UCSD-AML1 (cell line): ENCODE measurements around the gene TTC21A.

ENCODE experiments used
- DNase-seq: peaks from one replicate; lab custom pipeline; 2025; ENCODE audit not compliant: unreplicated experiment; lab: John Stamatoyannopoulos, UW

The TTC21A gene

GRCh38 chr3:39136533-39137434, 29.3 kb downstream of the TTC21A start:
- no peak for DNase-seq

- no peak for DNase-seq
Observed at GRCh38 chr3:39137435-39137936, 30.0 kb downstream of the TTC21A start.

- no peak for DNase-seq
Observed at GRCh38 chr3:39137991-39138803, 30.7 kb downstream of the TTC21A start.

GRCh38 chr3:39138804-39139415, 31.4 kb downstream of the TTC21A start:
- no peak for DNase-seq

- DNase-seq, result no peak
Observed at GRCh38 chr3:39139442-39139841, 32.0 kb downstream of the TTC21A start.

GRCh38 chr3:39140341-39140971, 33.0 kb downstream of the TTC21A start:
- no peak for DNase-seq

- no peak for DNase-seq
Observed at GRCh38 chr3:39141171-39141995, 33.9 kb downstream of the TTC21A start.

- no peak for DNase-seq
Observed at GRCh38 chr3:39142067-39142466, 34.6 kb downstream of the TTC21A start.

GRCh38 chr3:39143051-39143885, 35.8 kb downstream of the TTC21A start:
- DNase-seq, result no peak

- no peak for DNase-seq
Observed at GRCh38 chr3:39144095-39144747, 36.7 kb downstream of the TTC21A start.

- no peak for DNase-seq
Observed at GRCh38 chr3:39144748-39145380, 37.4 kb downstream of the TTC21A start.

GRCh38 chr3:39146083-39146501, 38.6 kb downstream of the TTC21A start:
- no peak for DNase-seq

GRCh38 chr3:39146611-39147591, 39.4 kb downstream of the TTC21A start:
- DNase-seq, result peak; percentile 83

GRCh38 chr3:39147711-39148434, 40.4 kb downstream of the TTC21A start:
- DNase-seq, result peak; percentile 83

GRCh38 chr3:39148435-39149058, 41.1 kb downstream of the TTC21A start:
- no peak for DNase-seq

- no peak for DNase-seq
Observed at GRCh38 chr3:39149059-39149455, 41.6 kb downstream of the TTC21A start.
